Ramos (cell line): ENCODE results near the gene CDHR2.

Experiments used
- in situ Hi-C: fragments of 300-500 bp; cut with MboI; formaldehyde crosslinking; loops from one replicate; pipeline ENCODE4 v1.14.3; 2022; ENCODE audit warnings: low sequenced_read_pairs; ENCODE audit not compliant: unreplicated experiment

The CDHR2 gene

DNA sequence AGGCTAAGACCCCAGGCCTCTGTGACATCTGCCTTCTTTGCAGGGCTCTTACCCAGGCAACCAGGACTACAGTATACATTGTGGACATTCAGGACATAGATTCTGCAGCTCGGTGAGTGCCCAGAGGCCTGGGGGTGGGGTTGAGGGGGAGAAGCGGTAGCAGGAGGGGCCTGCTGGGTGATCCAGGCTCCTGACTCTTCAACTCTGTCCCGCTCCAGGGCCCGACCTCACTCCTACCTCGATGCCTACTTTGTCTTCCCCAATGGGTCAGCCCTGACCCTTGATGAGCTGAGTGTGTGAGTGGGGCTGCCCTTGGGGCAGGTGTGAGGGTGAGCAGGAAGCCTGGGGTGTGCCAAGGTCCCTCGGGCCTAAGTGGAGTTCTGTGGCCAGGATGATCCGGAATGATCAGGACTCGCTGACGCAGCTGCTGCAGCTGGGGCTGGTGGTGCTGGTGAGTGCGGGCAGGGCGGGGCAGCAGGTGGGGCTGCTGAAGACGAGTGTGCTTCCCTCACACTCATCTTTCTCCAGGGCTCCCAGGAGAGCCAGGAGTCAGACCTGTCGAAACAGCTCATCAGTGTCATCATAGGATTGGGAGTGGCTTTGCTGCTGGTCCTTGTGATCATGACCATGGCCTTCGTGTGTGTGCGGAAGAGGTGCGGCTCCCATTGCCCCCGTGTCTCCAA, 41.0 kb downstream of the CDHR2 start:
- in situ Hi-C loops: loop anchor here (25.0 kb wide), 1 partner anchor 853 kb away; no protein-coding TSS in a partner anchor

GRCh38 chr5:176591667-176592066, 42.5 kb downstream of the CDHR2 start:
- in situ Hi-C loops: loop anchor here (25.0 kb wide), 1 partner anchor 854 kb away; no protein-coding TSS in a partner anchor

- in situ Hi-C loops: loop anchor here (25.0 kb wide), 1 partner anchor 855 kb away; no protein-coding TSS in a partner anchor
Measured at GRCh38 chr5:176592573-176592972, 43.4 kb downstream of the CDHR2 start.

DNA sequence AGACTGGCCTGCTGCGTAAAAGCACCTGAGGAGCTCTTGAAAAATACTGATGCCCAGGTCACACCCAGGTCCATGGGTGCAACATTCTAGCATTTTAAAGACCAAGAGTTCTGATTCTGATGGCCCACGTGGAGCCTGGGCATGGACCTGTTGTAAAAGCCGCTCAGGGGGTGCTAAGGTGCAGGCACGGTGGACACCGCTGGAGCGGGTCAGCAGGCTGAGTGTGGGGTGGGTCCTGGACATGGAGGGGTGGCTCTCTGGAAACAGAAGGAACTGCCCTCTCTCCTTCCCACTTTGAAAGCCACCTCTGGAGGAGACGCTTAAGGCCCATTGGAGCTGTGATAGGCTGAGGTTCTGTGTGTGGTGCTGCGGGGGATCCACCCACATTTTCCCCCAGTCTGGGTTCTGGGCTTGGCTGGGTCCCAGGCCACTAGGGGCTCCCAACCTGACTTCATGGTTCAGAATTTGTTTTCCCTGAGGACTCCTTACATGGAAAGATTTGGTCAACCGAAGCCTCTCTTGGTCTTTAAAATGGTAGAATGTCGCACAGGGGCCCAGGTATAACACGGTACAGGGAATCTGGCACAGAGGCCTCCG, 44.2 kb downstream of the CDHR2 start:
- in situ Hi-C loops: loop anchor here (25.0 kb wide), 1 partner anchor 856 kb away; no protein-coding TSS in a partner anchor

- in situ Hi-C loops: loop anchor here (25.0 kb wide), 1 partner anchor 857 kb away; no protein-coding TSS in a partner anchor
Measured at GRCh38 chr5:176594554-176594953, 45.4 kb downstream of the CDHR2 start.

DNA sequence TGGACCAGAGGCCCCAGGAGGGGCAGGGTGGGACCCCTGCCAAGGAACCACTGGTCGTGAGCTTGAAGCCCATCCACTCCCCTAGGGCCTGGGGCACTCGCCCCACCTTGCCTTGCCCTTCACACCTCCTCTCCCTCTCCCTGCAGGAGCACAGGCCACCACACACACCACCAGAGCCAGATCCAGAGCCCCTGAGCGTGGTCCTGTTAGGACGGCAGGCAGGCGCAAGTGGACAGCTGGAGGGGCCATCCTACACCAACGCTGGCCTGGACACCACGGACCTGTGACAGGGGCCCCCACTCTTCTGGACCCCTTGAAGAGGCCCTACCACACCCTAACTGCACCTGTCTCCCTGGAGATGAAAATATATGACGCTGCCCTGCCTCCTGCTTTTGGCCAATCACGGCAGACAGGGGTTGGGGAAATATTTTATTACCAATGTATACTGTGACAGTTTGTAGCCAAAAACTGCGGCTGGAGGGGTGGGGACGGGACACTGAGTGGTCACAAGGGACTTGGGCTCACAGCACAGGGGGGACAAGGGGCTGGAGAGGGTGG, 46.3 kb downstream of the CDHR2 start:
- in situ Hi-C loops: loop anchor here (25.0 kb wide), 1 partner anchor 858 kb away; no protein-coding TSS in a partner anchor

DNA sequence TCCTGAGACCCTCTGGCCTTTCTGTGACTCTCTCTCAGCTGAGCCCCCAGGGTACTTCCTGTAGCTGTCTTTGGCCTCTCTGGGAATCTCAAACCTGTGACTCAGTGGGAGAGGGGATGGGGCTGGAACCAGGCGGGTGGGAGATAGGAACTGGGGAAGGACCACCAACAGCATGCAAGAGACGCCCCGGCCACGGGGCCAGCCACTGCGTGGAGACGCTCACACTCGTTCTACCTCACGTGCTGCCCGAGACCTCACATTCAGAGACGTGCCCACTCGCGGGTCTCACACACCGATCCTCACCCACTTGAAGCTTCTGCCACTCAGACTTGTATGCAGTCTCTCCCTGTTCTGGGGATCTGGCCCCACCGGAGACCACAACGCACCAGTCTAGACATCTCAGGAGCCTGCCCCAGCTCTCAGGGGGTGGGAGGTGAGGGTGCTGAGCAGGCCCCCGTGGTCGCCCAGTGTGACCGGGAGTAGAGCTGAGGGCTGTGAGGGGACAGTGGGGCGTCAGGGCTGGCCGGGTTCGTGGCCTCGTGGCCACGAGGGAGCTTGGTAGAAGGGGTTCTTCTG, 47.0 kb downstream of the CDHR2 start:
- in situ Hi-C loops: loop anchor here (25.0 kb wide), 1 partner anchor 859 kb away; no protein-coding TSS in a partner anchor

- in situ Hi-C loops: loop anchor here (25.0 kb wide), 1 partner anchor 860 kb away; no protein-coding TSS in a partner anchor
Measured at GRCh38 chr5:176596689-176597416, 47.7 kb downstream of the CDHR2 start.

- in situ Hi-C loops: loop anchor here (25.0 kb wide), 1 partner anchor 860 kb away; no protein-coding TSS in a partner anchor
Measured at GRCh38 chr5:176597417-176598389, 48.6 kb downstream of the CDHR2 start.

DNA sequence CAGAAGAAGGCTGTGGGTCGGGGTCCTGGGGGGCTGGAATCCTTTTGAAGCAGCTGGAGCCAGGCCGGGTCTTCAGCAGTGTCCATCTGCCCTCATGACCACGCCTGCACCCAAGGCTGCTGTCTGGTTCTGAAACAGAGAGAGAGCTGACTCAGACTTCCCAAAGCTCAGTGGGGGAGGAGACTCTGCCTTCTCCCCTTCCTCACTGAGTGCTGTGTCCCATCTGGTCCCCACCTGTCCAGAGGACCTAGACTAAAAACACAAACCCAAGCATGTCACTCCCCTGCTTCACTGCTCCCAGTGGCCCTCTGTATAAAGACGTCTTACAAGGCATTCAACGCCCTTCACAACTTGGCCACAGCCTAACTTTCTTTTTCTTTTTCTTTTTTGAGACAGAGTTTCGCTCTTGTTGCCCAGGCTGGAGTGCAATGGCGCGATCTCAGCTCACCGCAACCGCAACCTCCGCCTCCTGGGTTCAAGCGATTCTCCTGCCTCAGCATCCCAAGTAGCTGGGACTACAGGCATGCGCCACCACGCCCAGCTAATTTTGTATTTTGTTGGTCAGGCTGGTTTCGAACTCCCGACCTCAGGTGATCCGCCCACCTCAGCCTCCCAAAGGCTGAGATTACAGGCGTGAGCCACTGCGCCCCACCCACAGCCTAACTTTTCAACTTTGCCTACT, 50.7 kb downstream of the CDHR2 start:
- in situ Hi-C loops: loop anchor here (25.0 kb wide), 1 partner anchor 863 kb away; no protein-coding TSS in a partner anchor

DNA sequence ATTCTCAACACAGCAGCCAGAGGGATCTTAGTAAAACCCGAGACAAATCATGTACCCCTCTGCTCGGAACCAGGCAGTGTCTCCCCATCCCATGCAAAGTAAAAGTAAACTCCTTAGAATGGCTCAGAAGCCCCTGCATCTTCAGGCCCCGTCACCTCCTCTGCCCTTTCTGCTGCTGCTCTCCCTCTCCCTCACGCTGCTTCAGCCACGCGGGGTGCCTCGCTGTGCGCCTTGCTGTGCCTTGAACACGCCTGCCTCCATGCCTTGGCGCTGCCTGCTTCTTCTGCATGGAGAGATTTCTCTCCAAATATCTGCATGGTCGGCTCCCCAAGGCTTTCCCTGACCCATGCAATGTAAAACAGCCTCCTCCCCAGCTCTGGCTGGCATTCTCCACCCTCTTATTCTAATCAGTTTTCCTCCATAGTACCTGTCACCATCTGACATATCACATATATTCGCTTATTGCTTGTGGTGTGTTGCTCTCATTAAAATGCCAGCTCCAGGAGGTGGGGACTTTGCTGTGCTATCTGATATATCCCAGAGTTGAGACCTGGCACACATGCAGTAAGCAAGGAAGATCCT, 52.9 kb downstream of the CDHR2 start:
- in situ Hi-C loops: no loop called here

DNA sequence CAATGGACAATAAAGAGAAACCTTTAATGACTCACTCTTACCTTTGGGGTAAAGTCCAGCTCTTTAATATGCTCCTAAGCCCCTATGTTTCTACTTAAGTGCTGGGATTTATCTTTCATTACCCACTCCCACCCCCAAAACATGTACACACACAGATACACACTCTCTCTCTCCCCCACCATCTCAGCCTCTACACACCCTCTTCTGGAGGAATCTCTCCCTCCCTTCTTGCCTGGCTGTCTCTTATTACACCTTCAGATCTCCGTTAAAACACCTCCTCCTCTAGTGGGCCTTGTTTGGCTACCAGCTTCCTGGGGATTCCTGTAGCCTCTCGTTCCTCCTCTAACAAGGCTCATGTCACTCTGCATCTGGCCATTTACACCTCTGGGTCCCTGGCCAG, 53.9 kb downstream of the CDHR2 start:
- in situ Hi-C loops: no loop called here

DNA sequence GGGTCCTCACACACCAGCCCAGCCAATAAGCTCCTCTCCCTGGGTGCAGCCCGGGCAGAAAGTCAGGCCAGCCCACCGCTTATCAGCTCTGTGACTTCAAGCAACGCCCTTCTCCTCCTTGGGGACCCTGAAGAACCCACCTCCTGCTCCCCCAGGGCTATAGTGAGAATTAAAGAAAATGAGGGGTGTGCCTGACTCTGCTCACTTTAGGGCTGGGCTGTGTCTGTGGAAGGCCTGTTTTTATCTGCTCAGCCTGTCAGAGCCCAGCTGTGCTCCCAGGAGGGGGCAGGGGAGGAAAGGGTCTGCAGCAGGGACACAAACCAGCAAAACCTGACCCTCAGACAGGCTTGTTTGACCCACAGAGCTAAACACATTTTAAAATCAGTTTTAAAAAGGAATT, 56.9 kb downstream of the CDHR2 start:
- in situ Hi-C loops: no loop called here

- in situ Hi-C loops: no loop called here
Measured at GRCh38 chr5:176606875-176607274, 57.7 kb downstream of the CDHR2 start.

- in situ Hi-C loops: no loop called here
Measured at GRCh38 chr5:176608142-176608705, 59.1 kb downstream of the CDHR2 start.

- in situ Hi-C loops: no loop called here
Measured at GRCh38 chr5:176608937-176609723, 60.0 kb downstream of the CDHR2 start.
